Measurements from ENCODE around the gene CCNG1.
"Not testable (repeated sequence)": the region's sequence is repeated elsewhere in the genome, so short reads cannot be mapped to it uniquely, and the experiment has no call there.

The CCNG1 gene, protein sequence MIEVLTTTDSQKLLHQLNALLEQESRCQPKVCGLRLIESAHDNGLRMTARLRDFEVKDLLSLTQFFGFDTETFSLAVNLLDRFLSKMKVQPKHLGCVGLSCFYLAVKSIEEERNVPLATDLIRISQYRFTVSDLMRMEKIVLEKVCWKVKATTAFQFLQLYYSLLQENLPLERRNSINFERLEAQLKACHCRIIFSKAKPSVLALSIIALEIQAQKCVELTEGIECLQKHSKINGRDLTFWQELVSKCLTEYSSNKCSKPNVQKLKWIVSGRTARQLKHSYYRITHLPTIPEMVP

DNA sequence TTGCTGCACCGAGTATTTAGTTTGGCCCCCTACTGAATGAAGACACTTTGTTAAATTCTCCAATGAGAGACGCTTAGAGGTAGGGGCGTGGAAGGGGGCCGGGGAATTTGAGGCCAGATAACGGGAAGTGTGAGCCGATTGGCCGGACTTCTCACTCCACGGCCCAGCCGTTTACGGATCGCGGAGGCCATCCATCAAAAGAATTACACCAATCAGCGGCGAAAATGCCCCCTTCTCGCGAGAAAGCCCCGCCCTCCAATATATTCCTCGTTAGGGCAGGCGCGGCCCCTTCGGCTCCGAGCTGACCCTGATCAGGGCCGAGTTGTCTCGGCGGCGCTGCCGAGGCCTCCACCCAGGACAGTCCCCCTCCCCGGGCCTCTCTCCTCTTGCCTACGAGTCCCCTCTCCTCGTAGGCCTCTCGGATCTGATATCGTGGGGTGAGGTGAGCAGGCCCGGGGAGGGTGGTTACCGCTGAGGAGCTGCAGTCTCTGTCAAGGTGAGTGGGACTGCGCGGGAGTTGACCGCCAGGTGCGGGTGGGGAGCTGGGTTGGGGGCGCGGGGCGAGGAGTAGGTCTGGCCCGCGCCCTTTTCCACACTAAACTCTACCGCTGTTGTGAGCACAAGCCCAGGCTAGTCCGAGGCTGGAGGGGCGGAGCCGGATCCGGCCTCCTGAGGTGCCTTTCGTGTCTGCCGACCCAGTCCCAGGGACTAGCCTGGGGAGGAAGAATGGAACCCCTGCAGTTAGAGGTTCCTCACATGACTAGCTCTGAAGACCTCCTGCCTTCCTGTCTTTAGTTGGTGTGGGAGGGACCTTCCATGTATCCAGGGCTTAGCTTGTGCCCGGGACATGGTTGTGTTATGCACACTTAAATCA, at the start of gene CCNG1:
CCNG1 (plus strand) TSS at position 287 of the 874 bp plus-strand sequence. CDS start 1,662 bp downstream, outside the sequence.
- TF ChIP-seq, protein P1, sequence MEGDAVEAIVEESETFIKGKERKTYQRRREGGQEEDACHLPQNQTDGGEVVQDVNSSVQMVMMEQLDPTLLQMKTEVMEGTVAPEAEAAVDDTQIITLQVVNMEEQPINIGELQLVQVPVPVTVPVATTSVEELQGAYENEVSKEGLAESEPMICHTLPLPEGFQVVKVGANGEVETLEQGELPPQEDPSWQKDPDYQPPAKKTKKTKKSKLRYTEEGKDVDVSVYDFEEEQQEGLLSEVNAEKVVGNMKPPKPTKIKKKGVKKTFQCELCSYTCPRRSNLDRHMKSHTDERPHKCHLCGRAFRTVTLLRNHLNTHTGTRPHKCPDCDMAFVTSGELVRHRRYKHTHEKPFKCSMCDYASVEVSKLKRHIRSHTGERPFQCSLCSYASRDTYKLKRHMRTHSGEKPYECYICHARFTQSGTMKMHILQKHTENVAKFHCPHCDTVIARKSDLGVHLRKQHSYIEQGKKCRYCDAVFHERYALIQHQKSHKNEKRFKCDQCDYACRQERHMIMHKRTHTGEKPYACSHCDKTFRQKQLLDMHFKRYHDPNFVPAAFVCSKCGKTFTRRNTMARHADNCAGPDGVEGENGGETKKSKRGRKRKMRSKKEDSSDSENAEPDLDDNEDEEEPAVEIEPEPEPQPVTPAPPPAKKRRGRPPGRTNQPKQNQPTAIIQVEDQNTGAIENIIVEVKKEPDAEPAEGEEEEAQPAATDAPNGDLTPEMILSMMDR (IDR thresholded peaks at IDR 0.05): no peak
- Mint-ChIP-seq H3K9me3 (no peaks in the 10 kb centered on the region), H3K27ac (peak within 1 kb of the TSS; percentile 98), H3K36me3 (ENCODE audit: low read depth) (peaks cover 28% of the 10 kb centered on the region), H3K27me3 (ENCODE audit: low read depth, poor library complexity) (peaks cover 1% of the 10 kb centered on the region), H3K4me3 (peak within 1 kb of the TSS; percentile 98), H3K4me1 (peaks cover 56% of the 10 kb centered on the region)
- DNase-seq: peak; percentile 91

DNA sequence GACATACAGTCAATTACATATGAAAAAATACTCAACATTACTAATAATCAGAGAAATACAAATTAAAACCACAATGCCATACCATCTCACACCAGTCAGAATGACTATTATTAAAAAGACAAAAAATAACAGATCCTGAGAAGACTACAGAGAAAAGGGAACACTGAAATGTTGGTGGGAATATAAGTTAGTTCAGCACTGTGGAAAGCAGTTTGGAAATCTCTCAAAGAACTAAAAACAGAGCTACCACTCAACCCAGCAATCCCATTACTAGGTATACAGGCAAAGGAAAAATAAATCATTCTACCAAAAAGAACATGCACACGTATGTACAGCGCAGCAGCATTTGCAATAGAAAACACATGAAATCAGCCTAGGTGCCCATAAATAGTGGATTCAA, 41.6 kb upstream of the CCNG1 start:
- peaks cover 44% of the 10 kb centered on the region for H3K9me3 Mint-ChIP-seq
- TF ChIP-seq, protein P1 (IDR thresholded peaks at IDR 0.05): no peak
- peaks cover 10% of the 10 kb centered on the region for H3K36me3 Mint-ChIP-seq (ENCODE audit: low read depth)
- no peaks in the 10 kb centered on the region for H3K4me1 Mint-ChIP-seq
- H3K4me3 Mint-ChIP-seq: no peak overlapping the region
- DNase-seq: no peak
- no peak overlapping the region for H3K27ac Mint-ChIP-seq
- peaks cover 10% of the 10 kb centered on the region for H3K27me3 Mint-ChIP-seq (ENCODE audit: low read depth, poor library complexity)

DNA sequence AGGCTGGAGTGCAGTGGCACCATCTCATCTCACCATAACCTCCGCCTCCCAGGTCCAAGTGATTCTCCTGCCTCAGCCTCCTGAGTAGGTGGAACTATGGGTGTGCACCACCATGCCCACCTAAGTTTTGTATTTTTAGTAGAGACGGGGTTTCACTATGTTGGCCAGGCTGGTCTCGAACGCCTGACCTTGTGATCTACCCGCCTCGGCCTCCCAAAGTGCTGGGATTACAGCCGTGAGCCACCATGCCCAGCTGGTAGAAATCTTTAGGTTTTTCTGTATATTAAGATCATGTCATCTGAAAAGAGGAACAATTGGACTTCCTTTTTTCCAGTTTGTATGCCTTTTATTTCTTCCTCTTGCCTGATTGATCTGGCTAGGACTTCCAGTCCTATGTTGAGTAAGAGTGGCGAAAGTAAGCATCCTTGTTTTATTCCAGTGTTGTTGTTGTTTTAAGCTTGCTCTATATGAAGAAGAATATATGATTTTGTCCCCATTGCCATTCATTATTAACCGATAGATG, 40.5 kb upstream of the CCNG1 start:
- H3K4me3 Mint-ChIP-seq; DNase-seq; H3K36me3 Mint-ChIP-seq (ENCODE audit: low read depth); H3K27ac Mint-ChIP-seq; H3K4me1 Mint-ChIP-seq: not testable (repeated sequence)
- H3K9me3 Mint-ChIP-seq: peaks cover 33% of the 10 kb centered on the region
- H3K27me3 Mint-ChIP-seq (ENCODE audit: low read depth, poor library complexity): peaks cover 11% of the 10 kb centered on the region

DNA sequence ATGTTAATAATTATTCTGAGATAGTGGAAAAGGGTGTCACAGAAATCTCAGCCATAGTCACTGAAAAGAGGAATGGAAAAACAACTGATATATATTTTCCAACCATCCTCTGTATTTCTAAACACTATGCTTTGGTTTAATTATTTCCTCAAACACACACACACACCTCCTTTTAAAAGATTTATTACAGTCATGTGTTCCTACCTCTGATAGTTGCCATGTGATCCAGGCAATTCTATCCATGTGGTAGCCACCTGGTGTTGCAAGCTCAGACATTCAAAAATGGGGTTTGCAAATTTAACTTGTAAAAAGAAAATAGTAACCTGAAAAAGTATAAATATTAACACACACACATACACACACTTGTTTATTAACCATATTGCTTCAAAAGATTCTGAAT, 40.0 kb upstream of the CCNG1 start:
- no peak overlapping the region for H3K4me3 Mint-ChIP-seq

DNA sequence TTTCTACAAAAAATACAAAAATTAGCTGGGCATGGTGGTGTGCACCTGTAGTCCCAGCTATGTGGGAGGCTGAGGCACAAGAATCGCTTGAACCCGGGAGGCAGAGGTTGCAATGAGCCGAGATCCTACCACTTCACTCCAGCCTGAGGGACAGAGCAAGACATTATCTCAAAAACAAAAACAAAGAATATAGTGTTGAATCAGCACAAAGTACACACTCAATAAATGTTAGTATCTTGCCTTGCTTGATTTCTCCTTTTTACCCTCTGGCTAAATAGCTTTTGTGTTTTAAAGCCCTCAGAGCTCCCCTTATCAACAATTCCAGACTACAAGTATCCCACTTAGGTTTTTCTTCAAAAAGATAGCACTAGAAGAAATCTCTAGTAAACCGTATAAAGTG, 37.5 kb upstream of the CCNG1 start:
- TF ChIP-seq, protein P1 (IDR thresholded peaks at IDR 0.05): no peak
- H3K27ac Mint-ChIP-seq: no peak overlapping the region
- no peak overlapping the region for H3K4me3 Mint-ChIP-seq
- H3K27me3 Mint-ChIP-seq (ENCODE audit: low read depth, poor library complexity): peaks cover 10% of the 10 kb centered on the region
- H3K36me3 Mint-ChIP-seq (ENCODE audit: low read depth): no peaks in the 10 kb centered on the region
- DNase-seq: no peak
- H3K4me1 Mint-ChIP-seq: no peaks in the 10 kb centered on the region
- H3K9me3 Mint-ChIP-seq: peaks cover 3% of the 10 kb centered on the region

More for the DNA sequence above, 40.0 kb upstream of the CCNG1 start:
- TF ChIP-seq, protein P1 (IDR thresholded peaks at IDR 0.05): no peak
- no peak for DNase-seq
- Mint-ChIP-seq H3K27me3 (ENCODE audit: low read depth, poor library complexity) (peaks cover 13% of the 10 kb centered on the region), H3K36me3 (ENCODE audit: low read depth) (peaks cover 5% of the 10 kb centered on the region), H3K9me3 (peaks cover 28% of the 10 kb centered on the region), H3K27ac (peak overlapping the region; percentile 4), H3K4me1 (no peaks in the 10 kb centered on the region)

DNA sequence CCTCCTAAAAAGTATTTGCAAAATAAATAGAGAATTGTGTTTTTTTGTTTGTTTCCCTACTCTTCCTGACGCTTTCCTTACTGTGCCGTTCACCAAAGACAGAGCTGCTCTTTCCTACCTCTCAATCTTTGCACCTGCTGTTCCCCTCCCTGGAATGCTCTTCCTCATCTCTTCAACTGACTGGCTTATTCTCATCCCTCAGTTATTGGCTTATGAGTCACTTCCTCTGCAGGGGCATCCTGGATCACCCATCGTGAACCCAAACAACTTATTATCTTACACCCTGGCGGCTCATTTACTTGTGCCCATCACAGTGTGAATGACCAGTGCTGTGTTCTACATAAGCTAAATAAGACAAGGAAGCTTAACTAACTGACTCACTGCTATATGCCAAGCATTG, 36.1 kb upstream of the CCNG1 start:
- Mint-ChIP-seq H3K9me3 (no peaks in the 10 kb centered on the region), H3K4me3 (no peak overlapping the region), H3K36me3 (ENCODE audit: low read depth) (no peaks in the 10 kb centered on the region), H3K27me3 (ENCODE audit: low read depth, poor library complexity) (peaks cover 4% of the 10 kb centered on the region), H3K4me1 (no peaks in the 10 kb centered on the region), H3K27ac (no peak overlapping the region)
- no peak for DNase-seq
- TF ChIP-seq, protein P1 (IDR thresholded peaks at IDR 0.05): no peak
